ENCODE results near the gene PCCA. TPM values are rescaled to one million over a fixed set of nuclear protein-coding genes. Genes with fewer than 3 reads are reported as not detected.

PCCA gene
- total RNA-seq, 1 experiment from 2014 or later, result 16.1 TPM

DNA sequence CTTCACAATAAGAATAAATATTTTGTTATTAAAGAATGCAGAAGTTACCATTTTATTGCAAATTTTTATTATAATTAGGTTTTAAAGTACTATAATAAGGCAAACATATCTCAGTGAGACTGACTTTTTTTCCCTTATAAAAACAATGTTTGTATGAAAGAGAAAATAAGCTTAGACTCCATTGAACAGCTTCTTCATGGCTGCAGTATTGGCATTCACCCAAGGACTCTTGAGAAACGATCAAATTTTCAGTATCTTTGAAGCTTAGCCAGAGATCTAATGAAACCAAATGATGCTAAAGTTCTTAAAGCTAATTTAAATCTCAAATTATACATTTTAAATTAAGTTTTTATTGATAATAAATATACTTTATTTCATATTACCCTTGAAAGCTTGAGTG is 371.4 kb downstream of the PCCA start:
- ChIA-PET CTCF (no interaction called here), POLR2A (ENCODE audit: unreplicated experiment) (no interaction called here)
- TF ChIP-seq, protein P1, sequence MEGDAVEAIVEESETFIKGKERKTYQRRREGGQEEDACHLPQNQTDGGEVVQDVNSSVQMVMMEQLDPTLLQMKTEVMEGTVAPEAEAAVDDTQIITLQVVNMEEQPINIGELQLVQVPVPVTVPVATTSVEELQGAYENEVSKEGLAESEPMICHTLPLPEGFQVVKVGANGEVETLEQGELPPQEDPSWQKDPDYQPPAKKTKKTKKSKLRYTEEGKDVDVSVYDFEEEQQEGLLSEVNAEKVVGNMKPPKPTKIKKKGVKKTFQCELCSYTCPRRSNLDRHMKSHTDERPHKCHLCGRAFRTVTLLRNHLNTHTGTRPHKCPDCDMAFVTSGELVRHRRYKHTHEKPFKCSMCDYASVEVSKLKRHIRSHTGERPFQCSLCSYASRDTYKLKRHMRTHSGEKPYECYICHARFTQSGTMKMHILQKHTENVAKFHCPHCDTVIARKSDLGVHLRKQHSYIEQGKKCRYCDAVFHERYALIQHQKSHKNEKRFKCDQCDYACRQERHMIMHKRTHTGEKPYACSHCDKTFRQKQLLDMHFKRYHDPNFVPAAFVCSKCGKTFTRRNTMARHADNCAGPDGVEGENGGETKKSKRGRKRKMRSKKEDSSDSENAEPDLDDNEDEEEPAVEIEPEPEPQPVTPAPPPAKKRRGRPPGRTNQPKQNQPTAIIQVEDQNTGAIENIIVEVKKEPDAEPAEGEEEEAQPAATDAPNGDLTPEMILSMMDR (conservative IDR thresholded peaks at IDR 0.05), result no peak
- TF ChIP-seq EZH2 (IDR thresholded peaks at IDR 0.05; ENCODE audit: low read depth), result no peak
- no peaks in the 10 kb centered on the region for H3K27me3 ChIP-seq (ENCODE audit: insufficient read depth, low read depth)
- intact Hi-C loops (cut with micrococcal nuclease; ENCODE audit: unreplicated experiment), result no loop called here
- H3K79me2 ChIP-seq (ENCODE audit: low read depth), result no peaks in the 10 kb centered on the region
- no peak overlapping the region for H2AFZ ChIP-seq
- H3K36me3 ChIP-seq (ENCODE audit: low read depth), result no peaks in the 10 kb centered on the region
- no peak overlapping the region for H3K4me3 ChIP-seq
- H3K27ac ChIP-seq, result no peak overlapping the region
- DNase-seq, result no peak
- no peaks in the 10 kb centered on the region for H3K9me3 ChIP-seq (ENCODE audit: insufficient read depth, low read depth)
- no peaks in the 10 kb centered on the region for H3K9me2 ChIP-seq (ENCODE audit: insufficient read depth)
- H3K4me1 ChIP-seq (replicated peaks; ENCODE audit: insufficient read depth), result peaks cover 4% of the 10 kb centered on the region
- no peaks in the 10 kb centered on the region for H4K20me1 ChIP-seq (ENCODE audit: insufficient read depth)
- H3F3A ChIP-seq (ENCODE audit: insufficient read depth, low read depth), result no peaks in the 10 kb centered on the region
- BruUV-seq (replicated peaks), result no TSS peak
- no peak overlapping the region for H3K4me2 ChIP-seq

DNA sequence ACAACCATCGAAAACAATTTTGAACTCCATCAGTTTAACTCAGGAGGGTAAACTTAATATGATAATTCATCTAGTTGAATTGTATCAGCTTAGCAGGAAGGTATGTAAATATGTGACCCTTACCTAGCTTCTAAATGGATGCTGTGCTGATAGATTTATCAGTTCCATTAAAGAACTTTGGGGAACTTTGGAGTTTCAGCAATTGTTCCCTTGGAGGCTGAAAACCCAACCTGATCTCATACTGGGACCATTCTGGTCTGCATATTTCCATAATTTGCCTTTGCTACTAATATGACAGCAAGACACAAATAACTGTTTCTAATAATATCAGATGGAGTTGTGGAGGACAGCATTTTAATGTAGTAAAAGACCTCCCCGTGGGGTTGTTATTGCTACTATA is 371.9 kb downstream of the PCCA start:
- no TSS peak for BruUV-seq (replicated peaks)
- Histone ChIP-seq H3K4me2 (no peak overlapping the region), H3K79me2 (ENCODE audit: low read depth) (no peaks in the 10 kb centered on the region), H3K36me3 (ENCODE audit: low read depth) (no peaks in the 10 kb centered on the region), H3K4me1 (replicated peaks; ENCODE audit: insufficient read depth) (no peaks in the 10 kb centered on the region), H3K4me3 (no peak overlapping the region), H4K20me1 (ENCODE audit: insufficient read depth) (no peaks in the 10 kb centered on the region), H3F3A (ENCODE audit: insufficient read depth, low read depth) (no peaks in the 10 kb centered on the region), H3K9me2 (ENCODE audit: insufficient read depth) (no peaks in the 10 kb centered on the region), H3K27me3 (ENCODE audit: insufficient read depth, low read depth) (no peaks in the 10 kb centered on the region), H2AFZ (no peak overlapping the region), H3K9me3 (ENCODE audit: insufficient read depth, low read depth) (no peaks in the 10 kb centered on the region), H3K27ac (no peak overlapping the region)
- TF ChIP-seq, protein P1 (conservative IDR thresholded peaks at IDR 0.05), result no peak
- no peak for TF ChIP-seq EZH2 (IDR thresholded peaks at IDR 0.05; ENCODE audit: low read depth)
- intact Hi-C loops (cut with micrococcal nuclease; ENCODE audit: unreplicated experiment), result no loop called here
- ChIA-PET CTCF (no interaction called here), POLR2A (ENCODE audit: unreplicated experiment) (no interaction called here)
- DNase-seq, result no peak

DNA sequence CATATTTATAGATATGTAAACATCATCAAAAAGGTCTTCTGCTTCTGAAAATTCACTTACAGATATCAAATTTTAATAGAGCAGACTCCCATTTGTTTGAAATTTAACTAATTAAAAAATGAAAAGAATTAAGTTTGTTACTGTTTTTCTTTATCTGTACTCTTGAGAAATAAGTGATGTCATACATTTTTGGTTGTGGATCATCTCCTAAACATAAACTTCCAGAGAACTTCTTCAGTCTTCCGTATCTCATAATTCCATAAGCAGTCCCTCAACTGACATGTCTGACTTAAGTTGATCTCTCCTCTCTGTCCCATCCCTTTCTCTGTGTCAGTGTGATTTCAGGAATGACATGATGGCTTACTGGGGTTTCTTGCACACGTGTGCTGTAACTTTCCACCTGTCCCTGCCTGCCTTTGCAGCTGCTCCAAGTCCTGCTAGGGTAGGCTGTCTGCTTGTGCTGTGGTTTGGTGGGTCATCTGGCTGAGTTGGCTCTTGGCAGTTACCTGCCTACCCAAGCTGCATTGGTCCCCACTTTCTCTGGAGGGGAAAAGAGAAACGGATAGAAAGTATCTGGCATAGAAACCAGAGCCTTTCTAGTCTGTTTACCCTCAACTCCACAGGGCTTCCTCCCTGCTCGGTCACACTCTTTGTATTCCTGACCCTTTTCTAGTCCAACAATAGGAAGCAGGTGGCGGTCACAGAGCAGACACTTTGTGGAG is 372.6 kb downstream of the PCCA start:
- H3K79me2 ChIP-seq (ENCODE audit: low read depth), result no peaks in the 10 kb centered on the region
- H3K4me2 ChIP-seq, result no peak overlapping the region
- no peaks in the 10 kb centered on the region for H3K9me3 ChIP-seq (ENCODE audit: insufficient read depth, low read depth)
- POLR2A ChIA-PET (ENCODE audit: unreplicated experiment), result no interaction called here
- H4K20me1 ChIP-seq (ENCODE audit: insufficient read depth), result no peaks in the 10 kb centered on the region
- H3K36me3 ChIP-seq (ENCODE audit: low read depth), result no peaks in the 10 kb centered on the region
- H3K9me2 ChIP-seq (ENCODE audit: insufficient read depth), result no peaks in the 10 kb centered on the region
- intact Hi-C loops (cut with micrococcal nuclease; ENCODE audit: unreplicated experiment), result no loop called here
- no peaks in the 10 kb centered on the region for H3K27me3 ChIP-seq (ENCODE audit: insufficient read depth, low read depth)
- no peaks in the 10 kb centered on the region for H3F3A ChIP-seq (ENCODE audit: insufficient read depth, low read depth)
- H3K4me1 ChIP-seq (replicated peaks; ENCODE audit: insufficient read depth), result no peaks in the 10 kb centered on the region
- no peak for TF ChIP-seq EZH2 (IDR thresholded peaks at IDR 0.05; ENCODE audit: low read depth)
- TF ChIP-seq, protein P1 (conservative IDR thresholded peaks at IDR 0.05), result no peak
- H3K27ac ChIP-seq, result no peak overlapping the region
- H2AFZ ChIP-seq, result no peak overlapping the region
- DNase-seq, result no peak
- no peak overlapping the region for H3K4me3 ChIP-seq
- CTCF ChIA-PET, result no interaction called here
- BruUV-seq (replicated peaks), result no TSS peak

Measured in PC-9 (cell line).